Upper lobe of left lung (tissue), 4 donors: ENCODE data around the gene DPH6.

Experiments
- CTCF ChIP-seq, 6 experiments: fragments of 450-650 bp in 4 of 6; fragments of 200-600 bp in 2 of 6; sonication (generic) in 2 of 6; IDR thresholded peaks; one replicate each; pipeline ENCODE4 v1.5.1; 2016 to 2019; ENCODE audit warnings: antibody characterized with exemption in 6 of 6
- EP300 ChIP-seq, 4 donors: sonication (generic); formaldehyde crosslinking; IDR thresholded peaks; one replicate each; pipeline ENCODE4 v1.5.1; 2017; ENCODE audit warnings: antibody characterized with exemption in 4 of 4, control low read depth in 2 of 4
- POLR2A ChIP-seq, 4 donors: fragments of 450-650 bp; IDR thresholded peaks; one replicate each; pipeline ENCODE4 v1.5.1; 2016 to 2017; ENCODE audit warnings: antibody characterized with exemption in 4 of 4, mild to moderate bottlenecking in 2 of 4
- POLR2AphosphoS5 ChIP-seq, 2 donors: sonication (generic); formaldehyde crosslinking; IDR thresholded peaks; one replicate each; pipeline ENCODE4 v1.5.1; 2017; ENCODE audit warnings: antibody characterized with exemption in 2 of 2

DNA sequence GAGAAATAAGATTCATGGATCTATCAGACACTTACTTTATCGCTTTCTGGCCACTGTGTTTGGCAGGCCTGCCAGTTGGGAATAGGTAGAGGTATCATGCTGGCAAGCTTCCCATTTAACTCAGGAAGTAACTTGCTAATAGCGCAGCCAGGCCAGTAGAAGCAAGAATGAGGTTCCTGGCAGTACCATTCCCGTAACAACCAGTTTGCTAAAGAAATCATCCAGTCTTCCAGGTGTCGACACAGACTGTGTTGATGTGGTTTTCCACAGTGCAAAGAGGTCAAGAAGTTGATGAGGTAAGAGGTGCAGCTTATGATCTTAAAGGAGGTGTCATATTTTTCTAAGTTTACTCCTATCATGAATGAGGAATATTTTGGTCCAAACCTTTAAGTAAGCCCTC, 46.2 kb downstream of the DPH6 start:
- TF ChIP-seq CTCF (IDR thresholded peaks at IDR 0.05) (no peak), POLR2A (IDR thresholded peaks at IDR 0.05) (no peak), EP300 (IDR thresholded peaks at IDR 0.05) (no peak), POLR2AphosphoS5 (IDR thresholded peaks at IDR 0.05) (no peak)
